ENCODE measurements around the gene NKX2-1. TPM values are rescaled to one million over a fixed set of nuclear protein-coding genes. Genes with fewer than 3 reads are reported as not detected.

The NKX2-1 gene
- total and polyA plus RNA-seq, 2 experiments from 2014 or later = 0.11 TPM; not detected in 1

- Histone ChIP-seq H3K27ac (no peak overlapping the region), H3K4me1 (ENCODE audit: low read depth) (no peaks in the 10 kb centered on the region), H3K4me3 (no peak overlapping the region), H3K27me3 (peaks cover 100% of the 10 kb centered on the region), H3K36me3 (no peaks in the 10 kb centered on the region), H3K9me3 (ENCODE audit: low read depth) (no peaks in the 10 kb centered on the region)
- TF ChIP-seq, protein P1, sequence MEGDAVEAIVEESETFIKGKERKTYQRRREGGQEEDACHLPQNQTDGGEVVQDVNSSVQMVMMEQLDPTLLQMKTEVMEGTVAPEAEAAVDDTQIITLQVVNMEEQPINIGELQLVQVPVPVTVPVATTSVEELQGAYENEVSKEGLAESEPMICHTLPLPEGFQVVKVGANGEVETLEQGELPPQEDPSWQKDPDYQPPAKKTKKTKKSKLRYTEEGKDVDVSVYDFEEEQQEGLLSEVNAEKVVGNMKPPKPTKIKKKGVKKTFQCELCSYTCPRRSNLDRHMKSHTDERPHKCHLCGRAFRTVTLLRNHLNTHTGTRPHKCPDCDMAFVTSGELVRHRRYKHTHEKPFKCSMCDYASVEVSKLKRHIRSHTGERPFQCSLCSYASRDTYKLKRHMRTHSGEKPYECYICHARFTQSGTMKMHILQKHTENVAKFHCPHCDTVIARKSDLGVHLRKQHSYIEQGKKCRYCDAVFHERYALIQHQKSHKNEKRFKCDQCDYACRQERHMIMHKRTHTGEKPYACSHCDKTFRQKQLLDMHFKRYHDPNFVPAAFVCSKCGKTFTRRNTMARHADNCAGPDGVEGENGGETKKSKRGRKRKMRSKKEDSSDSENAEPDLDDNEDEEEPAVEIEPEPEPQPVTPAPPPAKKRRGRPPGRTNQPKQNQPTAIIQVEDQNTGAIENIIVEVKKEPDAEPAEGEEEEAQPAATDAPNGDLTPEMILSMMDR (IDR thresholded peaks at IDR 0.05; ENCODE audit: low read depth, low read length) = no peak
- DNase-seq (ENCODE audit: low read depth in 1 of 2, low spot score in 1 of 2) = no peak
Measured at GRCh38 chr14:36507847-36508417, 12.1 kb downstream of the NKX2-1 start.

GRCh38 chr14:36506732-36507614 is 13.1 kb downstream of the NKX2-1 start:
- Histone ChIP-seq H3K4me3 (no peak overlapping the region), H3K27ac (no peak overlapping the region), H3K4me1 (ENCODE audit: low read depth) (no peaks in the 10 kb centered on the region), H3K9me3 (ENCODE audit: low read depth) (no peaks in the 10 kb centered on the region), H3K27me3 (peaks cover 100% of the 10 kb centered on the region), H3K36me3 (no peaks in the 10 kb centered on the region)
- DNase-seq (ENCODE audit: low read depth in 1 of 2, low spot score in 1 of 2) = no peak
- TF ChIP-seq, protein P1 (IDR thresholded peaks at IDR 0.05; ENCODE audit: low read depth, low read length) = no peak

DNA sequence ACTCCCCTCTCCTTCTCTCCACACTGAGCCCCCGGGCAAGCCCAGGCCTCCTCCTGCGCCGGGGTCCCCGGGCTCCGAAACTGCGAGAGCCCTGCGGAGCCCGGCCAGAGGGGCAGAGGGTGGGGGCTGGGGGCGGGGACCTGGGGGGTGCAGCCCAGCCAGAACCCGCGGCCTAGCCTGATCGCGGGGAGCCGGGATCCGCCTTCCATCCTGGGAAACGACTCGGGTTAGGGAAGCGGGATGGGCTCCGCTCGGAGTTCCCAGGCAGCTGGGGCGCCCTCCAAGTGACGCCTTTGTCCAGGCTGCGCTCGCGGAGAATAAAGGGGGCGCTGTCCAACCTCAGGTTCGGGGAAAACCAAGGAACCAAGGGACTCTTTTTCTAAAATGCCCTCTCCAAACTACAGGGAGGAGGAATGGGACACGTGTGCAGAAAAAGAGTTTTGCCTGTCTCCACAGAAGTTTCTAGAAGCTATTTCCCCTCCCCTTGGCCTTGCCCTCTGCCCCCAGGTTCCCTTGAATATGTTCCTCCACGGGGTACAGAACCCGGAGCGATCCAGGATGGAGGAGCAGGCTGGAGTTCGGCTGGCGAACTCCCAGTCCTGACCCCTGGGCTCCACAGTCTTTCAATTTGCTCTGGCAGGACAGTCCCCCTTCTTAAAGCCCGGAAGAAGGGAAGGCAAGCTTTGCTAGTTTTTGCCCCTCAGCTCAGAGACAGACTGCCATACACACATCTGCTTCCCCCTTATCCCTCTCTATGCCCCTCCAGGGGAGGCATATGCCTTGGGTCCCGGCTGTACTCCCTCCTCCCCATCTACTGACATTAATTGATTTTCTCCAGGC is 13.9 kb downstream of the NKX2-1 start:
- Histone ChIP-seq H3K4me3 (no peak overlapping the region), H3K9me3 (ENCODE audit: low read depth) (no peaks in the 10 kb centered on the region), H3K4me1 (ENCODE audit: low read depth) (no peaks in the 10 kb centered on the region), H3K27ac (no peak overlapping the region), H3K36me3 (no peaks in the 10 kb centered on the region), H3K27me3 (peaks cover 100% of the 10 kb centered on the region)
- TF ChIP-seq, protein P1 (IDR thresholded peaks at IDR 0.05; ENCODE audit: low read depth, low read length) = no peak
- DNase-seq (ENCODE audit: low read depth in 1 of 2, low spot score in 1 of 2) = peak in 1 of 2 donors; percentile 54

GRCh38 chr14:36505181-36505815 is 14.7 kb downstream of the NKX2-1 start:
- H3K27ac ChIP-seq = no peak overlapping the region
- no peaks in the 10 kb centered on the region for H3K4me1 ChIP-seq (ENCODE audit: low read depth)
- H3K36me3 ChIP-seq = no peaks in the 10 kb centered on the region
- H3K4me3 ChIP-seq = no peak overlapping the region
- TF ChIP-seq, protein P1 (IDR thresholded peaks at IDR 0.05; ENCODE audit: low read depth, low read length) = no peak
- peaks cover 100% of the 10 kb centered on the region for H3K27me3 ChIP-seq
- H3K9me3 ChIP-seq (ENCODE audit: low read depth) = no peaks in the 10 kb centered on the region
- DNase-seq (ENCODE audit: low read depth in 1 of 2, low spot score in 1 of 2) = no peak

- Histone ChIP-seq H3K27ac (no peak overlapping the region), H3K9me3 (ENCODE audit: low read depth) (no peaks in the 10 kb centered on the region), H3K4me3 (no peak overlapping the region), H3K27me3 (peaks cover 100% of the 10 kb centered on the region), H3K4me1 (ENCODE audit: low read depth) (no peaks in the 10 kb centered on the region), H3K36me3 (no peaks in the 10 kb centered on the region)
- DNase-seq (ENCODE audit: low read depth in 1 of 2, low spot score in 1 of 2) = no peak
- TF ChIP-seq, protein P1 (IDR thresholded peaks at IDR 0.05; ENCODE audit: low read depth, low read length) = no peak
Measured at GRCh38 chr14:36504771-36505175, 15.3 kb downstream of the NKX2-1 start.
